ENCODE measurements around the gene CDCA3.
A peak's percentile ranks its signal among the peaks of the same experiment; 100 is the strongest.
"Not testable (repeated sequence)": the region's sequence is repeated elsewhere in the genome, so short reads cannot be mapped to it uniquely, and the experiment has no call there.

The CDCA3 gene

DNA sequence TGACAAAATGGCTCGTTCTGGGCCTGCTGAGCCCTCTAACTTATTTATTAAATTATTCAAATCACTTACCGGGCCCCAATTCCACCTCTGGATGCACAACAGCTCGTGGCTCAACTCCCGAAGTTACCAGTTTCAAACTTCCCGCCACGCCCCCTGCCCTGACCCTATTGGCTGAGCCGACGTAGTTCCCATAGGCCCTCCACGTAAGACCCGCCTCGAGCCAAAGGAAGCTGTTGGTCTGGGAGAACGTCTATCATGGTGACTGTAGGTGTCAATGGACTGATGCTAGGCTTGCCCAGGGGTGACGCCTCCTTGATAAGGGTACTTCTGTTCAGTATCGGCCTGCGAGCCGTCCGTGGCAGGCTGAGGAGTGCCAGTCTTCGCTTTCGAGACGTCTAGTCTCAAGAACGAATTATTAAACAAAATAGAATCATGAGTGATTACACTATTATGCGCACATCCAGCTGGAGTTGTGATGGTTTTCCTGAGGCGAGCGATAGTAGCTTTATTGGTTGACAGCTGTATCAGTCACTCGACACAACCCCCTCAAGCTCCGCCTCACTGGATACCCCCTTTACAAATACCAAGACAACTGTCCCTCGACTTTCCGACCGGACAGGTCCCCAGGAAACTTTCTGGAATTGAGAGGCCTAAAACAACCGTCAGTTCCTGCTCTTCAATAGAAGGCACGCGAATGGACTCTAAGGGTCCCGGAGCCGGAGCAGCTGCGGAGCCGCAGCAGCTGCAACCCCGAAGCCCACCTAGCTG lies at the start of gene CDCA3:
CDCA3 (minus strand) TSS at position 134 of the 768 bp plus-strand sequence. CDS start 334 bp downstream, outside the sequence.
- peak; percentile 96 for DNase-seq

- DNase-seq: peak; percentile 27
Measured at GRCh38 chr12:6899837-6900519, 48.9 kb upstream of the CDCA3 start.

DNA sequence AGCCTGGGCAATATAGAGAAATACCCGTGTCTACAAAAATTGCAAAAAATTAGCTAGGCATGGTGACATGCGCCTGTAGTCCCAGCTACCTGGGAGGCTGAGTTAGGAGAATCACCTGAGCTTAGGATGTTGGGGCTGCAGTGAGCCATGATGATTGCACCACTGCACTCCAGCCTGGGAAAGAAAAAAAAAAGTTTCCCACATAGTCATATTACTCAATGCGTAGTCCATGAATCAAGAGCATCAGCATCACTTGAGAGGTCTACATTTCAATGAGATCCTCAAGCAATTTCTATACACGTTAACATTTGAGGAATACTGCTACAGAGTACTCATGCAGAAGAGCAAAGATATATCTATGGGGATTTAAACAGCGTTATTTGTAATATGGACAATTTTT lies 48.3 kb upstream of the CDCA3 start:
- no peak for DNase-seq

- no peak for DNase-seq
Measured at GRCh38 chr12:6896846-6897435, 45.9 kb upstream of the CDCA3 start.

GRCh38 chr12:6894321-6894720 lies 43.2 kb upstream of the CDCA3 start:
- DNase-seq: no peak

GRCh38 chr12:6892683-6893082 lies 41.6 kb upstream of the CDCA3 start:
- not testable (repeated sequence) for DNase-seq

DNA sequence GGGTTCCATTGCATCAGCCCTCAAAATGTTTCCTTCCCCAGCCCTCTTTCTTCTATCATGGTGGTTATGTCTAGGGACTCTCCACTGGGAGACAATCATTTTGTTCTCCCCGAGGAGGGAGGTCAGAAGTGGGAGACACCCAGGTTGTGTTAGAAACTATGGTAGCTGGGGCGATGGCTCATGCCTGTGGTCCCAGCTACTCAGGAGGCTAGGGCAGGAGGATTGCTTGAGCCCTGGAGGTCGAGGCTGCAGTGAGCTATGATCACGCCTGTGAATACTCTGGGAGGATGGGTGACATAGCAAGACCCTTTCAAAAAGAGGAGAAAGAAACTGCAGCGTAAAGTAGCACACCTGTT lies 40.5 kb upstream of the CDCA3 start:
- DNase-seq: no peak

- peak; percentile 98 for DNase-seq
Measured at GRCh38 chr12:6890789-6891645, 39.9 kb upstream of the CDCA3 start.

DNA sequence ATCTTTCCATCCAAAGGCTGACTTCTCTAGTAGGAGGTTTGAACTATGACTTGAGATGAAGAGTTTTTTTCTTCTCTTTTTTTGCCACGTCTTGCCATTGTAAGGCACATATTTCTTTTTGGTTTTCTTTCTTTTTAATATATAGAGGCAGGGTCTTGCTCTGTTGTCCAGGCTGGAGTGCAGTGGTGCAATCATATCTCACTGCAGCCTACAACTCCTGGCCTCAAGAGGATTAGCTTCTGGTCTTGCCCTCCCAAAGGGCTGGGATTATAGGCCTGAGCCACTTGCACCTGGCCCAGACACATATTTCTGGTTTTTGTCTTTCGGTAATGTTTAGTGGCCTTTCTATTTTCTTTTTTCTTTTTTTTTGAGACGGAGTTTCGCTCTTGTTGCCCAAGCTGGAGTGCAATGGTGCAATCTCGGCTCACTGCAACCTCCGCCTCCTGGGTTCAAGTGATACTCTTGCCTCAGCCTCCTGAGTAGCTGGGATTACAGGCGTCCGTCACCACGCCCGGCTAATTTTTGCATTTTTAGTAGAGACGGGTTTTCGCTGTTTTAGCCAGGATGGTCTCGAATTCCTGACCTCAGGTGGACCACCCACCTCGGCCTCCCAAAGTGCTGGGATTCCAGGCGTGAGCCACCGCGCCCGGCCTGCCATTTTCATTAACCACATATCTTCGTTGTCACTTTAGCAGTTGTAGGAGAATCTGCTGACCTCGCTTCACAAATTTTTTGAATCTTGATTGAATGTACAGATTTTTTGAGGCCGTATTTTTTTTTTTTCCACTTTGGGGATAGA lies 38.9 kb upstream of the CDCA3 start:
- DNase-seq: not testable (repeated sequence)

- not testable (repeated sequence) for DNase-seq
Measured at GRCh38 chr12:6888794-6889193, 37.7 kb upstream of the CDCA3 start.

DNA sequence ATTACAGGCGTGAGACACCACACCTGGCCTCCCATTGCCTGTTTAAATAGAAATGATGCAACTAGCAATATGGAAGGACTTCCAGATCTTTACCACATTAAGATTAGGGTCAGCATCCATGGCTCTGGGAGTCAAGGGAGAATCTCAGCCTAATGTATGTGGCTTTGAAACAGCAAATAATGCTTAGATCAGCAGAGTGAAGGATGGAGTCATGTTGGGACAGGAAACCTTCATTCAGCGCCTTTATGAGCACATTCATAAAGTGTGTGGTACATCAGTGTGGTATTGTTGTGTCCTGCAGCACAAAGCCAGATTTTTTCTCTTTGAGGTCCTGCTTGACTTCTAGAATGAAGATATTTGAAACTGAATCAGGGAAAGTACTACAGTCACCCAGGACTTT lies 37.3 kb upstream of the CDCA3 start:
- DNase-seq: no peak

- no peak for DNase-seq
Measured at GRCh38 chr12:6887460-6887859, 36.4 kb upstream of the CDCA3 start.

- DNase-seq: not testable (repeated sequence)
Measured at GRCh38 chr12:6886206-6886999, 35.3 kb upstream of the CDCA3 start.

DNA sequence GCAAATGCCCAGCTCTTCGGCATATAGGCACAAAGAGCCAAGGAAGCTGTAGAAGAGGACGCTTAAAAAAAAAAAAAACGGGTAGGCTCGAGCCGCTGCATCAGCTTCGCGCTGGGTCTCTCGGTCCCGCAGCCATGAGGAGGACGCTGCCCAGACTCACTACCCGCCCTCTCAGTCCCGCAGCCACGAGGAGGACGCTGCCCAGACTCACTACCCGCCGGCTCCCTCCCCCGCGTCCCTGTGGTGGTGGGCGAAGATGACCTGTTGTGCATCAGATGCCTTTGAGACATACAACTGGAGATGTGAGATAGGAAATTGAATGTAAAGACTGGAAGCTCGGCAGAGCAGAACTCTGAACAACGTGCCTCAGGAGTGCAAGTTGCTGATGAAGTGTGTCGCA lies 33.5 kb upstream of the CDCA3 start:
- DNase-seq: no peak

DNA sequence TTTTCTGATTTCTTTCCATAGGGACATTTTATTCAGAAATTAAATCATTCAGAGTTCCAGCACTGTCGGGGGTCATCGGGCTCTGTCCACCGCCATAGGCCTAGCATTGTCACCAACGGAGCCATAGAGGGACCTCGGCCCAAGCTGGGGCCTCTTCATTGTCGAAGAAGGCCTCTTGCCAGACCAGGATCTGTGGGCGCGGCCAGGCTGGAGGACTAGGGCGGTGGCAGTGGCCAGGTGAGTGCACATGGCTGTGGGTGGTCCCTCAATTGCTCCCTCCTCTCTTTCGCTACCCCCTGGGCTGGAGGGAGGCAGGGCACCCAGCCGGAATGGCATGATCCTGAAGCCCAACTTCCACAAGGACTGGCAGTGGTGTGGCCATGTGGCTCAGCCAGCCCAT lies 32.6 kb upstream of the CDCA3 start:
- no peak for DNase-seq

GRCh38 chr12:6883252-6883651 lies 32.2 kb upstream of the CDCA3 start:
- no peak for DNase-seq

DNA sequence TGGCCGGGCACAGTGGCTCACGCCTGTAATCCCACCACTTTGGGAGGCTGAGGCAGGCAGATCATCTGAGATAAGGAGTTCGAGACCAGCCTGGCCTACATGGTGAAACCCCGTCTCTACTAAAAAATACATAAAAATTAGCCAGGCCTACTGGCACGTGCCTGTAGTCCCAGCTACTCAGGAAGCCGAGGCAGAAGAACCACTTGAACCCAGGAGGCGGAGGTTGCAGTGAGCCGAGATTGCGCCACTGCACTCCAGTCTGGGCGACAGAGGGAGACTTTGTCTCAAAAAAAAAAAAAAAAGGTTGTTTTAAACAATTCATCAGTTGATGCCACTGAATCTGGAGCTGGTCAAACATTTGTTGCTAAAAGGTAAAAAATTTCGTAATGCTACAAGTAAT lies 28.7 kb upstream of the CDCA3 start:
- not testable (repeated sequence) for DNase-seq

DNA sequence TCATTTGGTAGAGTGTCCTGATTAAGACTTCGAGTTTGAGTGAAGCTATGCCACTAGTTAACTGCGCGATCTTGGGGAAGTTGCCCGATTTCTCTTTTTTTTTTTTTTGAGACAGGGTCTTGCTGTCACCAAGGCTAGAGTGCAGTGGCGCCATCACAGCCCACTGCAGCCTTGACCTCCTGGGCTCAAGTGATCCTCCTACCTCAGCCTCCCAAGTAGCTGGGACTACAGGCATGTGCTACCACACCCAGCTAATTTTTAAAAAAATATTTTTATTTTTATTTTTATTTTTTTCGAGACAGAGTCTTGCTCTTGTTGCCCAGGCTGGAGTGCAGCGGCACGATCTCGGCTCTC lies 22.9 kb upstream of the CDCA3 start:
- DNase-seq: not testable (repeated sequence)

GRCh38 chr12:6873094-6874014 lies 22.3 kb upstream of the CDCA3 start, which contains the start of gene SPSB2:
SPSB2 (minus strand) TSS chr12:6873303; CDS start chr12:6872901, 402 bp downstream.
- peak; percentile 98 for DNase-seq

Measured in stimulated activated CD4-positive, alpha-beta T cell treated with anti-CD3 and anti-CD28 coated beads, Interleukin-1b, Interleukin-23, amount 100 ng/mL, for 48 hours (primary cell).